Right lung (tissue), 5 donors: ENCODE results near the gene GSG1L. TPM values are rescaled to one million over a fixed set of nuclear protein-coding genes. Genes with fewer than 3 reads are reported as not detected.

Experiments used
- DNase-seq, 2 donors: peaks; one replicate each; pipeline ENCODE4 v3.0.0-alpha.2; 2013
- polyA plus RNA-seq, 5 donors: library from polyadenylated mRNA; unstranded; fragments of 120-200 nt; gene quantifications; one replicate each; pipeline versions ENCODE4 v1.2.1 to v1.2.3, GENCODE V29; 2013; ENCODE audit warnings: inconsistent platforms in 1 of 5, low replicate concordance in 1 of 5; ENCODE audit not compliant: insufficient read length in 5 of 5, insufficient read depth in 1 of 5

Gene GSG1L
- polyA plus RNA-seq, 5 donors: 0.88 to 1.5 (median 0.99) TPM

GRCh38 chr16:27775254-27775653 lies 288.3 kb downstream of the GSG1L start:
- DNase-seq: no peak

GRCh38 chr16:27774779-27775178 lies 288.7 kb downstream of the GSG1L start:
- no peak for DNase-seq

DNA sequence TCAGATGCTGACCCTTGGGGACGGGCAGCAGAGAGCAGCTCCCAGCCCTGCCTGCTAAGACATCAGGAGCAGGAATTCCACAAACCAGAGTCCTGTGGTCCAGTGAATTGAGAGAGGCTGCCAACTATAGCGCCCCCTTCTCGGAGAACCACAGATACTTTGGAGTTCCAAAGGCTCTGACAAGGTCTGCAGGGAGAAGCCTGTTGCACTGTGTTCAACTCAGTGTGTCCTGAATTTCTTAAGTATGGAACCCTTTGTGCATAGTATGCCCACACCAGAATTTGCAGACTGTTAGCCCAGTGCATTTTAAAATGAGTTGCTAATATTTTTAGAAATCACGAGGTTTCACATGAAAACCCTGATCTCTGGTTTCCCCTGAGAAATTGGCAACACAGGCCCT lies 290.2 kb downstream of the GSG1L start:
- no peak for DNase-seq

DNA sequence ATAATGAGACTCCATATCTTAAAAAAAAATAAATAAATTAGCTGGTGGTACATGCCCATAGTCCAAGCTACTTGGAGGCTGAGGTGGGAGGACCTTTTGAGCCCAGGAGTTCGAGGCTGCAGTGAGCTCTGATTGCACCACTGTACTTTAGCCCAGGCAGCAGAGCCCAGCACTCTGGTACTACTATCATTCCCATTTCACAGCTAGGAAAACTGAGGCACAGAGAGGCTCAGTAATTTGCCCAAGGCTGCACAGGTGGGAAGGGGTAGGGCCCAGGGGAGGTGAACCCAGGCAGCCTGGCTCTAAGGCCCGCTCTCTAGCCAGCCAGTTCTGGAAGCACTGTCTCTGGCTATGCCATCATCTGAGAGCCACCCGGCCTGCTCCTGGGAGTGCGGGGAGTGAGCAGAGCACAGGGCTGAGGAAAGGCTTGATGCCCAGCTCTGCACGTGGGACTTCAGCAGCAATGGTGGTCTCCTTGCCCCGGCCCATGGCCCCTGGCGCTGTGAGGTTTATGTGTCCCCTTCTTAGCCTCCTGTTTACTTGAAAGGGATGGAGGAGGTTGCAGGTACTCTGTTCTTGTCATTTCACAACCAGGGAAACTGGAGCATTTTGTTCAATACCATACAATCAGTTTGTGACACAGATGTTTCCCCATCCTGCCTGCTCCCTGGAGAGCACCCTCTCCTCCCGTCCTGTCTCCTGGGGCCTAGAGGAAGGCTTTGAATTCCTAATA lies 291.3 kb downstream of the GSG1L start:
- no peak for DNase-seq

DNA sequence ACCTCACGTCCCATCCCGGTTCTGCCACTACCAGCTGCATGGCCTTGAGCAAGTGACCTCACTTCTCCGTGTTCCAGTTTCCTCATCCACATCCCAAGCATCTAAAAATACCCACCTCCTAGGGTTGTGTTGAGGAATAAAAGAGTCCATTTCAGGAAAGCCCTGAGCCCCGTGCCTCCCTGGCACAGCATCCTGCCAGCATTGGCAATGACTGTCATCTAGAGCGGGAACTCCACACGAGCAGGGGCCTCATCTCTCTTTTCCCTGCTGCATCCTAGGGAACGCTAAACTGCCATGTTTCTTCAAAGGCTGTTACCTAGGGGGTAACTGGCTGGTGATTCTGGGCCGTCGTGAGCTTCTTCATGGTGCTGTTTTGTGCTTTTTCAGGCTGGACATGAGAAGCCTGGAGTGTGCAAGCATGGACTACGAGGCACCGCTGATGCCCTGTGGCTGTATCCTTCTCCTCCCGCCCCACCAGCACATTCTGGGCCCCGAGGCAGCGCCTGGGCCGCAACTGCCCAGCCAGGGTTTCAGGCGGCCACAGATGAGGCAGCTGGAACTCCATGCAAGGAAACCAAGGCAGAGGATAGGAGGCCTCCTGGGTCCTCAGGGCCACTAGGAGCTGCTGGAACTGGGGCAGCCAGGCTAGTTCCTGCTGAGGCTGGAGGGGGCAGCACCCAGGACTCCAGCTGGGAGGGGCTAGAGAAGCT lies 292.2 kb downstream of the GSG1L start:
- DNase-seq: no peak

- DNase-seq: no peak
Observed at GRCh38 chr16:27770271-27771196, 293.0 kb downstream of the GSG1L start.

- DNase-seq: no peak
Observed at GRCh38 chr16:27769561-27770255, 293.8 kb downstream of the GSG1L start.

DNA sequence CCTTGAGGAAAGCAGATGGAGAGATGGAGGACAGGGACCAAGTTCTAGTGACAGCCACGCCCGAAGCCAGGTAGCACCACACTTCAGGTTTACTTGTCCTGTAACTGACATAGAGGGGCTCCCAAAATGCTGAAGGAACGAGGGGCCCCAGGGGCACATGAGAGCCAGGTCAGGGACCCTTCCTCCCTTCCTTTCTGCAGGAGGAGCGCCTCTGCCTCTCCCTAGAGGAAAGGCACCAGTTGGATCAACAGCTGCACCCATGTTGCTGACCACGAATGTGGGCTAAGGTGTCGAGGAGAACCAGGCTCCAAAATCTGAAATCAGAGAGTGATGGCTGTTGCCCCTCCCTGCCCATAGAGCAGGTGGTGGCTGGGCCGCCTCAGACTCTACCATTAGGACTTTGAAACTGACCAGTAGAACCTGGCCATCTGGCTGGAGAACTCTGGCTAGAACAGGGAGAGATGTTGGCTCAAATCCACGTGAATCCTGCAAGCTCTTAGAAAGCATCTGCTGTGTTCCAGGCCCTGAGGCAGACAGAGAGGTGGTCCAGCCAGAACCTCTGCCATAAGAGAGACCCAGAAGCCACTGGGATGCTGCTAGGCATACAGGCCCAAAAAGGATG lies 294.8 kb downstream of the GSG1L start:
- DNase-seq: no peak

- DNase-seq: no peak
Observed at GRCh38 chr16:27767971-27768591, 295.4 kb downstream of the GSG1L start.

DNA sequence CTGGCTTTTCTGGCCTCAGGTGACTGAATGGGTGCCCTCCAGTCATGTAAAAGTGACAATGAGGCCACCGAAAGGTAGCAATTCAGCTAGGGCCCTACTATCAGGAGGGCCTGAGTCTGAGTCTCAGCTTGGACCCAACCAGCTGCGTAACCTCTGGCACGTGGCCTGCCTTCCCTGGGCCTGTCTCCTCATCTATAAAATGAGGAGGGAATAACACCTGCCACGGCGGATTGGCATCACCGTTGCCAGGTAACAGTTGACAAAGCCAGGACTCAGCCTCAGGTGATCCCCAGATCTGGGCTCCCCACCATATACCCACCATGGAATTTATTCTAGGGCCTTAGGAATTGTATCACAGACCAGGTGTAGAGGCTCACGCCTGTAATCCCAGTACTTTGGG lies 296.4 kb downstream of the GSG1L start:
- DNase-seq: no peak

- DNase-seq: no peak
Observed at GRCh38 chr16:27766236-27766925, 297.1 kb downstream of the GSG1L start.

- no peak for DNase-seq
Observed at GRCh38 chr16:27764869-27765675, 298.4 kb downstream of the GSG1L start.

DNA sequence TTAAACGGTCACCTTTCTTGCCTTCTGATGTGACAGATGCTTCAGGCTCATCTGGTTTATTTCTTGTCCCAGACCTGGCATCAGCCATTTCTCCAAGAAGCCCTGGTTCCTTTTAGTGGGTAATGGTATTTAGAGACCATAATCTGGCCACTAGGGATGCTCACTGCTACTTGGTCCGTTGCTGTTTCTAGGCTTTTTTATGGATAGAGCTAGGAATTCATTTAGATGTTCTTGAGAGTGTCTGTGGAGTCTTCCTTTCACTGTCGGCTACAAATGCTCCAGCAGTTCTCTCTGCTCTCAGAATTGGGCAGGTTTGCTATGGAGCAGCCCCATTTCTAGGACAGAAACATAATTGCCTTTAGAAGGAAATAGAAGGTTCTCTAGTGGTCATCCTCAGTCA lies 299.1 kb downstream of the GSG1L start:
- no peak for DNase-seq

DNA sequence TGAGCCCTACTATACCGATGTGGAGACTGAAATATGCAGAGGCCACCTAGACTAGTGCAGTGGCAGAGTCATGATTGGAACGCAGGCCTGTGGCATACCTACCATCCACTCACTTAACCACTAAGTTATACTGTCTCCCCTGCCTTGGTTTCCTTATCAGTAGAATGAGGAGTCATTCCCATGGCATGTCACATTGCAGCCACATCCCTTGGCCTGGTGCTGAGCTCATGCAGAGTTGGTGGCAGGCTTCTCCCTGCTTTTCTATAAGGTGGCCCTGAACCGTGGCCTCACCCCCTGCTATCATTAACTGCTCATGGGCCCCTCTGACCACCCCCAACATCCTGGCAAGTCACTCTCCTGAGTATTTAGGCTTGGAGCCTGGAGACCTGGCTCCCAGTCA lies 301.1 kb downstream of the GSG1L start:
- no peak for DNase-seq

- DNase-seq: no peak
Observed at GRCh38 chr16:27761816-27762215, 301.7 kb downstream of the GSG1L start.

- DNase-seq: no peak
Observed at GRCh38 chr16:27760789-27761176, 302.7 kb downstream of the GSG1L start.

GRCh38 chr16:27759967-27760788 lies 303.3 kb downstream of the GSG1L start:
- DNase-seq: no peak

DNA sequence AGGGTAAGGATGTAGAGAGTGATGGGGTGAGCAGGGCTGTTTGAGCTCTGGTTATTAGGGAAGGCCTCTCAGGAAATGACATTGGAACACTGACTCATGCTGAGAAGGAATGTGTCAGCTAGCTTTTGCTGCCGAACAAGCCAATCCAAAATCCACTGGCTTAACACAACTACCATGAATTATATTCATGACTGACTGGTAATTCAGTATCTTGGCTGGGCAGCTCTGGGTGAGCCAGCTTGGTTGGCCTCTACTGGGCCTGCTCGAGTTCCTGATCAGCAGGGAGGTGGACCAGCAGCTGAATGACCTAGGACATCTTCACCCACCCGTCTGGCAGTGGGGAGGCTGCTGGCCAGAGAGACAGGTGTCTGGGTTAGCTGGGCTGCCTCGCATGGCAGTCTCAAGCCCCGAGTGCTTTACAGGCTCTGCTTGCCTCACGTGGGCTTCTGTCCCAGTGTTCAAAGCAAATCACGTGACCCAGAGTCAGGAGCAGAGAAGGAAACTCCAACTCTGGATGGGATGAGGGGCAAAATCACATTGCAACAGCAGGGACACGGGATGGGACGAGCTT lies 304.1 kb downstream of the GSG1L start:
- no peak for DNase-seq
